Hair follicle dermal papilla cell (primary cell): ENCODE results near the gene SCGB1D1. TPM values are rescaled to one million over a fixed set of nuclear protein-coding genes. Genes with fewer than 3 reads are reported as not detected.

Source experiments
- total RNA-seq: library from RNA; depleted of rRNA; stranded (reverse); fragments of >200 nt; gene quantifications from 2 replicates; pipeline ENCODE4 v1.2.3, GENCODE V29; 2012

The SCGB1D1 gene, protein sequence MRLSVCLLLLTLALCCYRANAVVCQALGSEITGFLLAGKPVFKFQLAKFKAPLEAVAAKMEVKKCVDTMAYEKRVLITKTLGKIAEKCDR
- not detected in 2 replicates for total RNA-seq

DNA sequence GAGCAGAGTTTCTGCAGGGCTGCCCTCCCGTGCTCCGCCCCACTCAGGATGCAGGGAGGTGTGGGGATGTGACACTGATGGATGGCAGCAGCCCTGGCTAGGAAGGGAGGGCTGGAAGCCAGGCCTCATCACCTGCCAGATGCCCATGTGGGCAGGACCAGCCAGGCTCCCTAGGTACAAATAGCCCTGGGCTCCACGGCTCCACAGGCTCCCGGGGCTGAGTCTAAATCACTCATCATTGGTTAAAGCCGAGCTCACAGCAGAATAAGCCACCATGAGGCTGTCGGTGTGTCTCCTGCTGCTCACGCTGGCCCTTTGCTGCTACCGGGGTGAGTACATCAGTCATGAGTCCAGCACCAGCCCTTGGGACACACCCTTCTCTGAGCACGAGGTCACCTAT lies at the start of gene SCGB1D1:
Gene SCGB1D1, plus strand, starts transcription at position 206 of the 400 bp plus-strand sequence. Its CDS starts 69 bp downstream, at position 275.

DNA sequence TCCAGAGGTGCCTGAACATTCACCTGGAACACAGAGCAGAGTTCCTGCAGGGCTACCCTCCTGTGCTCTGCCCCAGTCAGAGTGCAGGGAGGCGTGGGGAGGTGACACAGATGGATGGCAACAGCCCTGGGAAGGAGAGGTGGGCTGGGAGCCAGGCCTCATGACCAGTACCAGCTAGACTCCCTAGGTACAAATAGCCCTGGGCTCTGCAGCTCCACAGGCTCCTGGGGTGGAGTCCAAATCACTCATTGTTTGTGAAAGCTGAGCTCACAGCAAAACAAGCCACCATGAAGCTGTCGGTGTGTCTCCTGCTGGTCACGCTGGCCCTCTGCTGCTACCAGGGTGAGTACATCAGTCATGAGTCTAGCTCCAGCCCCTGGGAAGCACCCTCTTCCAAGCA lies 52.0 kb downstream of the SCGB1D1 start, which contains the start of gene SCGB1D2:
Gene SCGB1D2, plus strand, starts transcription at position 219 of the 400 bp plus-strand sequence. Its CDS starts 69 bp downstream, at position 288.

Other genes with a start within 250 kb of the SCGB1D1 start
- gene BEST1, start 239.9 kb upstream of the SCGB1D1 start, total RNA-seq, result 5.2 and 5.5 TPM in 2 replicates
- gene FTH1, start 222.6 kb upstream of the SCGB1D1 start, total RNA-seq, result 724 and 814 TPM in 2 replicates
- 14.0 and 15.6 TPM in 2 replicates for gene INCENP, start 66.2 kb upstream of the SCGB1D1 start, total RNA-seq
- gene SCGB2A1, start 18.5 kb downstream of the SCGB1D1 start, total RNA-seq, result not detected in 2 replicates
- gene SCGB1D2, start 52.0 kb downstream of the SCGB1D1 start, total RNA-seq, result not detected in 2 replicates
- not detected in 2 replicates for gene SCGB2A2, start 79.9 kb downstream of the SCGB1D1 start, total RNA-seq
- gene SCGB1D4, start 108.9 kb downstream of the SCGB1D1 start, total RNA-seq, result not detected in 2 replicates
- 0.32 TPM in 1 of 2 replicates, not detected in the other for gene ASRGL1, start 147.2 kb downstream of the SCGB1D1 start, total RNA-seq
- not detected in 2 replicates for gene SCGB1A1, start 228.8 kb downstream of the SCGB1D1 start, total RNA-seq